Measurements from ENCODE around the gene GOSR1. TPM values are rescaled to one million over a fixed set of nuclear protein-coding genes. Genes with fewer than 3 reads are reported as not detected.

The GOSR1 gene
- total and polyA plus RNA-seq, 2 donors (not counting 3 experiments of a cell fraction or from before 2014, with no cell fraction given): 13.8 to 41.0 TPM

GRCh38 chr17:30483159-30483558 is 6.0 kb downstream of the GOSR1 start:
- H3K9ac ChIP-seq (replicated peaks; ENCODE audit: extremely low read depth, insufficient read depth, low read length): no peak overlapping the region
- H3K27me3 ChIP-seq (ENCODE audit: control insufficient read depth in 2 of 2, insufficient read depth in 2 of 2, low read length in 2 of 2): no peaks in the 10 kb centered on the region
- H3K9me1 ChIP-seq (replicated peaks; ENCODE audit: control insufficient read depth, extremely low read depth, insufficient read depth, low read length): no peaks in the 10 kb centered on the region
- H2AFZ ChIP-seq (ENCODE audit: low read depth, low read length): no peak overlapping the region
- no peak overlapping the region for H3K4me2 ChIP-seq (ENCODE audit: insufficient read depth, low read length)
- ChIA-PET CTCF (no interaction called here), POLR2A (no interaction called here)
- H3K79me2 ChIP-seq (ENCODE audit: control insufficient read depth, insufficient read depth, low read length): peaks cover 10% of the 10 kb centered on the region
- no peak overlapping the region for H3K27ac ChIP-seq (ENCODE audit: insufficient read depth, low read depth, low read length)
- no peaks in the 10 kb centered on the region for H3K9me3 ChIP-seq (replicated peaks; ENCODE audit: control insufficient read depth, insufficient read depth, low read length)
- H4K20me1 ChIP-seq (replicated peaks; ENCODE audit: control insufficient read depth, extremely low read depth, insufficient read depth, low read length): no peaks in the 10 kb centered on the region
- TF ChIP-seq GATA2 (IDR thresholded peaks at IDR 0.05; ENCODE audit: insufficient read depth, insufficient read length, low read depth, low read length): no peak
- TF ChIP-seq JUN (IDR thresholded peaks at IDR 0.05; ENCODE audit: borderline replicate concordance, insufficient read depth, insufficient read length, low read depth): no peak
- TF ChIP-seq CTCF (IDR thresholded peaks at IDR 0.05; ENCODE audit: extremely low read depth in 1 of 2, insufficient read depth in 1 of 2, low read depth in 1 of 2, low read length in 2 of 2): no peak
- no peak for TF ChIP-seq POLR2AphosphoS5 (IDR thresholded peaks at IDR 0.05; ENCODE audit: insufficient read depth, low read depth, low read length)
- TF ChIP-seq EZH2 (IDR thresholded peaks at IDR 0.05; ENCODE audit: borderline replicate concordance, low read depth, low read length, severe bottlenecking): no peak
- TF ChIP-seq, protein P1, sequence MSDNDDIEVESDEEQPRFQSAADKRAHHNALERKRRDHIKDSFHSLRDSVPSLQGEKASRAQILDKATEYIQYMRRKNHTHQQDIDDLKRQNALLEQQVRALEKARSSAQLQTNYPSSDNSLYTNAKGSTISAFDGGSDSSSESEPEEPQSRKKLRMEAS (IDR thresholded peaks at IDR 0.05; ENCODE audit: insufficient read depth, insufficient read length): no peak
- TF ChIP-seq MYC (IDR thresholded peaks at IDR 0.05; ENCODE audit: low read depth, low read length): no peak
- TF ChIP-seq POLR2A (IDR thresholded peaks at IDR 0.05; ENCODE audit: low read depth, low read length): no peak
- TF ChIP-seq FOS (IDR thresholded peaks at IDR 0.05; ENCODE audit: borderline replicate concordance, insufficient read depth, low read length): no peak
- dilution Hi-C loops (cut with MboI; ENCODE audit: extremely low pct_ligation_motif_present, low sequenced_read_pairs) (no loop called here), intact Hi-C loops (cut with micrococcal nuclease) (no loop called here)
- DNase-seq (ENCODE audit: low read depth, low spot score) (no peak), FAIRE-seq (peak; percentile 56)
- peaks cover 3% of the 10 kb centered on the region for H3K4me1 ChIP-seq (ENCODE audit: control insufficient read depth, extremely low read depth, insufficient read depth, low read length)
- peaks cover 5 to 18% of the 10 kb centered on the region in 2 experiments for H3K36me3 ChIP-seq (ENCODE audit: control insufficient read depth in 2 of 2, extremely low read depth in 1 of 2, insufficient read depth in 2 of 2, low read length in 2 of 2)
- H3K4me3 ChIP-seq (replicated peaks in 1 of 3; ENCODE audit: insufficient read depth in 1 of 3, low read depth in 1 of 3, low read length in 3 of 3): no peak overlapping the region
- no TSS peak for BruUV-seq (replicated peaks)
